Central memory CD4-positive, alpha-beta T cell (primary cell): ENCODE data around the gene CHCT1.
"Not testable (repeated sequence)": the region's sequence is repeated elsewhere in the genome, so short reads cannot be mapped to it uniquely, and the experiment has no call there.

Experiments
- DNase-seq: peaks from one replicate; pipeline ENCODE4 v3.0.0; 2022
- total RNA-seq, 3 experiments: gene quantifications; one replicate each; lab custom pipeline; 2026; lab: John Stamatoyannopoulos, UW

CHCT1 gene
- 0.05 to 0.58 (median 0.07) reads per million in 3 experiments for total RNA-seq

DNA sequence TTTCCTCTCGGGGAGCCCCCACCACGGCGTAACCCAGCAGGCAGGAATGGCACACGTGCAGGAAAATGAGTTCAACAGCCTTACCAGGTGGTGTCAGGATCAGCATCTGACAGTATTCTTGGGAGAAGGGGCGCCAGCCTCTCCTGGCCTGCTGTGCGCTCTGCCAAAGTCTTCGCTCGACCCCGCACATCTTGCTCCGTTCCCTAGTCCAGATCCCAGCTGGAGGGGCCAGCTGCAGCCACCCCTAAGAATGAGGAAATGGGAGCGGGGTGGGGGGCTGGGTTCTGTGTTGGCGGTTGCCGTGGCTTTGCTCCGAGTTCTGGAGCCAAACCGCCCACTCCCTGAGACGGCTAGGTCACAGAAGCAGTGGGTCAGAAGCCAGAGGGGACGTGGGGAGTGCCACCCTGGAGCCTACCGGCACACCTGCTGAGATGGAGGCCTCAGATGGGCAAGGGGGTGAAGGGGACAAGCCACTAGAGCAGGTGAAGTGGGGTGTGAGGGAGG lies at the start of gene CHCT1:
Gene CHCT1 (plus strand): TSS at position 328 of the 504 bp plus-strand sequence. CDS start 104 bp downstream, at position 432.
- no peak for DNase-seq

DNA sequence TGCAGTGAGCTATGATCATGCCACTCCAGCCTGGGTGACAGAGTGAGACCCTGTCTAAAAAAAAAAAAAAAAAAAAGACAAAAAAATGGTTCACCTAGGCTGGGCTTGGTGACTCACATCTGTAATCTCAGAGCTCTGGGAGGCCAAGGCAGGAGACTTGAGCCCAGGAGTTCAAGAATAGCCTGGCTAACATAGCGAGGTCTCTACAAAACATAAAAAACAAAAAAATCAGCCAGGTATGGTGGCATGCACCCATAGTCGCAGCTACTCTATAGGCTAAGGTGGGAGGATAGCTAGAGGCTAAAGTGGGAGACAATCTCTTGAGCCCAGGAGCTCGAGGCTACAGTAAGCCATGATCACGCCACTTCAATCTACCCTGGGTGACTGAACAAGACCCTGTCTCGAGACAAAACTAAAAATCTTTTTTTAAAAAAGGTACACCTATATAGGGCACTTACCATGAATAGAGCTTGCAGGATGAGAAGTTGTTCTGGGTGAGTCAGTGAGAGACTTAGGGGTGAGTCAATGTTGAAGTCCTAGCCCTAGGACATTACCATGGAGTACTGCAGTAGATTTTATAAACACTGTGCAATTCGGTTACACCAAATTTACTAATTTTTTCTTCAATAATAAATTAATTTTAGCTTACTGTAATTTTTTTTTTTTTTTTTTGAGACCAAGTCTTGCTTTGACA lies 49.4 kb upstream of the CHCT1 start:
- DNase-seq, result no peak

DNA sequence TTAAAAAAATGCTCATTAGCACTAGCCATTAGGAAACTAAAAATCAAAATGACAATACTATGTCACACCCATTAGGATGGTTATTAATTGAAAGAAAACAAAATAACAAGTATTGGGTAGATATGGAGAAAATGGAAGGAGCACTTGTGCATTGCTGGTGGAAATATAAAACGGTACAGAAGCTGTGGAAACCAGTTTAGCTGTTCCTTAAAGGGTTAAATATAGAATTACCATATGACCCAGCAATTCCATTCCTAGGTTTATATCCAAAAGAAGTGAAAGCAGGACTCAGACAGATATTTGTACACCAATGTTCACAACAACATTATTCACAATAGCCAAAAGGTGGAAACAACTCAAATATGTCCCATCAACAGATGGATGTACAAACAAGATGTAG lies 44.1 kb upstream of the CHCT1 start:
- not testable (repeated sequence) for DNase-seq

DNA sequence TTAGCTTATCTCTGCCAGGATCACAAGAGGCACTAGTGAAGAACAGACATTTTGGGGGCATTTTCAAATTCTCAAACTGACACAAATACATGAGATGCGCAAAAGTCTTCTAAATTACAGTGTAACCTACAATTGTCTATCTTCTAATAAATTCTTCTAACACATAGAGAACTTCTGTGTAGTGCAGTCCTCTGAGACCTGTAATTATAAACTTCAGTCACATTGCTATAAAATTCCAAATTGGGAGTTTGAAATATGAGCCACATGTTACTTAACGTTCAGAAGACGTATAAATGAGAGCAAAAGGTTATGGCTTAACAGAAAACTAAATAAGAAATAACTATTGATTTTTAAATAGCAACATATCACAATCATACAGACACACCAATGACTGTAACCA lies 42.8 kb upstream of the CHCT1 start:
- DNase-seq, result not testable (repeated sequence)

DNA sequence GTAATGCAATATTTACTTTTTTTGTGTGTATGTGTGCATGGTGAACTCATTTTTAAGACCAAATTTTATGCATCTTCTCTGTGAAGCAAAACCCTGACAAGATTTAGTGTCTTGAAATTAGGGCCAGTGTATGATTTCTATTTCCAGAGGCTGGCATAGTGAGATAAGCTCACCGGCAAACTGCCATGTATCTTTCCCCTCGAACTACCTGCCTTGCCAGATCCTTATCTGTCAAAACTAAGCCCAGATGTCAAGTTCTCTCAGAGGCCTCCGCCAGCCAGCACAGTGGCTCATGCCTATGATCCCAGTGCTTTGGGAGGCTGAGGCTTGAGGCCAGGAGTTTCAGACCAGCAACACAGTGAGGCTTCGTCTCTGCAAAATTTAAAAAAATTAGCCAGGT lies 40.3 kb upstream of the CHCT1 start:
- DNase-seq, result no peak

DNA sequence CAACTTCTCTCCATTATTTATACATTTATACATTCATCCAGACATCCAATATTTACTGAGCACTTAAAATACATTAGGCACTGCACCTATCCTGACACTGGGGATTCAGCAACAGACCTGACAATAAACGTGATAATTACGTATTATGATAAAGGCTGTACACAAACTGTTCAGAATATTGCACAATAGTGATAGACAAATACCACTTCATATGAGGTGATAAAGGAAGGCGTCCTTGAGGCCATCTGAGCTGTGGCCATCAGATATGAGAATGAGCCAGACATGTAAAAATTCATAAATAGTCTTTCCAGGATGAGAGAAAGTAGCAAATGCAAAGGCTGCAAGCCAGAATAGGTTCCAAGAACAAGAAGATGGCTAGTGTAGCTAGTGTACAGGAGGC lies 38.9 kb upstream of the CHCT1 start:
- DNase-seq, result no peak

DNA sequence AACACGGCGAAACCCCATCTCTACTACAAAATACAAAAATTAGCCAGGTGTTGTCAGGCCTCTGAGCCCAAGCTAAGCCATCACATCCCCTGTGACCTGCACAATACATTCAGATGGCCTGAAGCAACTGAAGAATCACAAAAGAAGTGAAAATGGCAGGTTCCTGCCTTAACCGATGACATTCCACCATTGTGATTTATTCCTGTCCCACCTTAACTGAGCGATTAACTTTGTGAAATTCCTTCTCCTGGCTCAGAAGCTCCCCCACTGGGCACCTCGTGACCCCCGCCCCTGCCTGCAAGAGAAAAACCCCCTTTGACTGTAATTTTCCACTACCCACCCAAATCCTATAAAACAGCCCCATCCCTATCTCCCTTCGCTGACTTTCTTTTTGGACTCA lies 37.4 kb upstream of the CHCT1 start:
- not testable (repeated sequence) for DNase-seq

DNA sequence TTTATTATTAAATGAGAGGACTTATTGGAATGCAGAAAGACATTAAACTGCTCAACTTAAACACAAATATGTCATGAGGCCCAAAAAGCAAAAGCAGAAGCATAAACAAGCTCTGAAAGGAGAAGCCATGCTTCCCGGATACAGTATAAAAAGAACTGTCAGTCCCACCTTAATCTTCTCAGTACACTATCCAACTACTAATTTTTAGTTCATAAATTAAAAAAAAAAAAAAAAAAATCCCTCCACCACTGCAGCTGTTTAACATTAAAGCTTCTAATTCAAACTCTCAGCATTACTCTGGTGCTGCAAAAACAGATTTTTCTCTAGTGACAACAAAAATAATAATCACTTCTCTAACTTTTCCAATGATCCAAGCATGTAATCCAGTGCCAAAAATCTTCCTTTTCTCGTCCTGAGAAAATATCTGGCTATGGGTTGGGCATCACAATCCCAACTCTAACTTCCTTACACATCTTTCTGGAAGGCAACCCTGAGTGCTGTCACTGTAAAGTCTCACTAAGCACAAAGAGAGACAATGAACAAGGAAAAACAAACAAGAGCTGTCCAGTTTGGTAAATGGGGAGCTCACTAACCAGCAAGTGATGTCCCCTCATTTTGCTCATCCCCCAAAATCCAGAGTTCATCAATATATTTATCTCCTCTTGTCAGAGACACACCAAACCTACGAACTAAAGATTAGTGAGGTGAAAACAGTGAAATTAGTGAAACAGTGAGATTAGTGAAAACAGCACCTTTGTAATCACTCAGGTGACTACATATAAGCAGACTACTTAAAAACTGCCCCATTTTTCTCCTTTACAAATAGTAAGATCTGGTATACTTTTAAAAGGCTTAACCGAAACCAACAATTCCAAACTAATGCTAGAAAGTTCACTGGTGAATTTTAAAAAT lies 35.9 kb upstream of the CHCT1 start:
- DNase-seq, result no peak

DNA sequence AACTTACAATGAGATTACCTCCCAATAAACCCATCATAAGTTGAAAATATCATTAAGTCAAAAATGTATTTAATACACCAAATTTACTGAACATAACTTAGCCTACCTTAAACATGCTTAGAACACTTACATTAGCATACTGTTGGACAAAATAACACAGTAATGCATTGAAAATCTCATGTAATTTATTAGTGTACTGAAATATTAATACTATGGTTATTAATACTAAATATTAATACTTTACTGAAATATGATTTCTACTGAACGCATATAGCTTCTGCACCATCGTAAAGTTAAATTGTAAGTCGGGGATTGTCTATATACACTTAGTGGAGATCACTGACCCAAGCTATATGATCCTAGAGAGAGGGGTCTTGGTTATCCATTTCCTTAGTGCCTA lies 34.6 kb upstream of the CHCT1 start:
- no peak for DNase-seq

DNA sequence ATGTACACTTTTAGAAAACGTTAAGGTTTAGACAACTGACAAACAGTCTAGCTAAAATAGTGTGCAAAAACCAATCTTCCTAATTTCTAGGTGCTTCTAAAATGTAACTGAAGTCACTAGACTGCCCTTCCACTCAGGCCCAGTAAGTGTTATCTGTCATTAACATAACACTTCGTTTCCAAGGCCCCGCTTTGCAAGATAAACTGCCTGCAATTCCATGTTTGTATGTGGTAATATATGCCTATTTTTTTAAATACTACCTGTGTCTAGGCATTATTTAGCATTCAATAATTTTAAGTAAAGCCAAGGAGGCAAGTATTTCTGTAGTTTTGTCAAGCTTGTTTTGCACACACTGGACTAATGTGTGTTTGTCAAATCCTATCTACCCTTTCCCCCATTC lies 33.5 kb upstream of the CHCT1 start:
- no peak for DNase-seq

DNA sequence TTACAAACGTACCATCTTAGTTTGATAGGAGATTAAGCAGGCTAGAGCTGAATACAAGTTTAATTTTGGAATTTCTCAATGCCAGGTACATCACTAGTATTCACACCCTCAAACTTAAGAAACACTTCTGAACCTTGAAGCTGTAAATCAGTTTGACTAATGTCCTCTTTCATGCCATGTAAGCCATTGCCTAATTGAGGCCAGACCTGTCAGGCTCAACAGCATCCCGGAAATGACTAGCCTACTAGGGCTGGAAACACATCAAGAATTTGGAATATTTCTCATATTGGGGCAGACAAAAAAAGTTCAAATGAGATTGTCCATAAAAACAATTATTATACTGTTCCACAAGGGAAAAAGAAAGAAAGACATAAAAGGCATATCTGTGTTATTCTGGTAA lies 32.1 kb upstream of the CHCT1 start:
- no peak for DNase-seq

DNA sequence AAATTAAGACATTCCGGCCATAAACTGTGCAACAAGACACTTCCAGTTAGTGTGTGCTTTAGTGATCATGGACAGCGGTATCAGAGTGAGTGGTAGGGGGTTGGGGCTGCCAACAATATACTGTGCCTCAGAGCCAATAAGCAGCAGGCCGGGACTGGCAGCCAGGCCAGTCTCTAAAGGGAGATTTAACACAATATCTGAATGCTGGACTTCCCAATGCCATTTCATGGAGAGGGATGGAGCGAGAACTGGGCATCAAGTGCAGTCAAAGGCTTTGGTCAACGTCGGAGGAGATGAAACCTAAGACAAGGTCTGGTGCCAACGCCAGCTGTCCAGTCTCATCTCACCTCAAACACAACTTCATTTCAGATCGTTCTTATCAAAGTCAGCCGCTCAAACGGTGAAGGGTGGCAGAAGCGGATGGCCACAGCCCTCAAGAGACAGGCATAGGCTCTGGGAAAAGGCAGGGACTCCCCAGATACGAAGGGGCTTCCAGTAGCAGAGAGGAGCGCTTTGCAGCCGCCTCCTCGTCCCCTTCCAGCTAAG lies 31.3 kb upstream of the CHCT1 start:
- DNase-seq, result peak; percentile 12

DNA sequence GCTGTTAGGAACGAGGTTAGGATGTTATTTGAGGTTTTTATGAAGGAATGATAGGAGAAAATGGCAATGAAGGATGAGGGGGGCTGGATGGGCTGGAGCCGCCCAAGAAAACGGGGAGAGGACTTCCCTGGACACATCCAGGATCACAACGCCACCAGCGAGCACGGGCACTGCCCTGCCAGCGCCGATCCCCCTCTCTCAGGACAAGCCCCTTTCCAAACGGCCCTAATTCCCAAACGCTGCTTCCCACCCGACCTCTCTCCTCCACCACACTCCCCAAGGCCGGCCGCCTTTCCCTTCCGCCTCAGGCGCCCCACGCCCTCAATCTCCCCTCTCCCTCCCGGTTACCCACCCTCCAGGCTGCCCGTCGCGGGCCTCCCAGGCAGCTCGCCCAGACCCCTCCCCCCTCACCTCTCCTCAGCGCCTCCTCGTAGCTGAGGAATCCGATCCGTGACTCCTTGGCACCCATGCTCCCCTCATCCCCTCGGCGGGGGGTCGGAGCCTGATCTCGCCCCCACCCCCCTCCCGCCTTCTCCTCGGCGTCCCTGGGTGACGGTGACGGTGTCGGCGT lies 30.7 kb upstream of the CHCT1 start:
- DNase-seq, result no peak

DNA sequence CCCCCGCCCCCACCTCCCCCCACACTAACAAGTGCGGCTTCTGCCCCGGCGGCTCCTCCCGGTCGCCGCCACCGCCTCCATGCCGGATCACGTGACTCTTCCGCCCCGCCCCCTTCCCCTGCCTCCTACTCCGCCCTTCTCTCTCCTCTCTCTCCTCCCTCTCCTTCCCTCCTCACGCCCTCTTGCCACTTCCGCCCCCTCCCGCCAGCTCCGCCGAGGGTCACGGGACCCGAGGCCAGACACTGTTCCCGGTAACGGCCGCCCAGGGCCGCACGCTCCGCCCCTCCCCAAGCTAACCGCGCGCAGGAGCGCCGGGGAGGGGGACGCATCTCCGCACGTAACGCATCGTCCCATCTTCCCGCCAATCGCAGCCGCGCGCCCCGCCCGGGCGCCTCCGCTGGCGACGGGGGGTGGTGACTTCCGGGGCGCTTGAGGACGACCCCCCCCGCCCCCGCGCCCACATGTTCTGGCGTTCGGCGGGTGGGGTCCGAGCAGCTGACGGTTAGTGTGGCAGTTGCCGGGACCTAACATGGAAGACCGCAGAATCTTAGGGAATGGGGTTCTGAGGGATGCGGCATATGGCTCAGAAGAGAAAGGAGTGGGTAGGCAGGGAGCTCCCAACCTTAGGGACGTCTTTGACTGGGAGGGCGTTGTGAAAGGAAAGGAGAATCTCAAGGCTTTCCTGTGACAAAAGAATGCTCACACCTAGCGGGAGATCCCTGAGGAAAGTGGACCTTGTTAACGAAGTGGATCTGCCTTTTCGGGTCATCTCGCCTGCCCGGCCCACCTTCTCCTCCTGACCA lies 30.0 kb upstream of the CHCT1 start, which contains the start of gene USP32:
Gene USP32 (minus strand): TSS at position 92 of the 803 bp plus-strand sequence. CDS start 194 bp downstream, outside the sequence.
- DNase-seq, result peak; percentile 97

DNA sequence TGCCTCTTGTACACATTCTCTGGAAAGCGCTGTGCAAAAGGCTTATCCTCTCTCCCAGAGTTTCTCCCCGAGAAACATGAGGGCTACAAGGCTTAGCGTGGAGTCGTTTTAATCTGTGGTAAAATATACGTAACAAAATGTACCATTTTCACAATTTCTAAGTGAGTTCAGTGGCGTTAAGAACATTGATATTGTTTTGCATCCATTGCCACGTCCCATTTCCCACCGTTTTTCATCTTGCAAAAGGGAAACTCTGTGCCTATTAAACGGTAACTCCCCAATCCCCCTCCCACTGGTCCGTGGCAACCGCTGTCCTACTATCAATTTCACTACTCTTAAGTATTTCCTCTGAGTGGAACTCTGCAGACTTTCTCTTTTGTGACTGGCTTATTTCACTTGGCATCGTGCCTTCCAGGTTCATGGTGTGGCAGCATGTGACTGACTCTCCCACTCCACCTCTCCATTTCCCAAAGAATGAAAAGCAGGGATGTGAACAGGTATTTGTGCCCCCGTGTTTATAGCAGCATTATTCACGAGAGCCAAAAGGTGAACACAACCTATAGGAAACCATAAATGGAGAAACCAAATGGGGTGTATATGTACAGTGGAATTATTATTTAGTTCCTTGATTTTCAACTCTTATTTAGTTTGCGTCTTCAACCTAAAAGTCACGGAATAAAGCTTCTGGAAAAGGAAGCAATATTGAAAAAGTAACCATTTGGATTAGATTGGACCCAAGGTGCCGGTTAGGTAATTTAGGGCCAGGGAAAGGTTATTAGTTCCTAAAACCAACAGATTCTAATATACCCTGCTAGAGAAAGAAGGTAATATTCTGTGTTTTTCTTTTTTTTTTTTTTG lies 29.2 kb upstream of the CHCT1 start:
- peak; percentile 22 for DNase-seq

DNA sequence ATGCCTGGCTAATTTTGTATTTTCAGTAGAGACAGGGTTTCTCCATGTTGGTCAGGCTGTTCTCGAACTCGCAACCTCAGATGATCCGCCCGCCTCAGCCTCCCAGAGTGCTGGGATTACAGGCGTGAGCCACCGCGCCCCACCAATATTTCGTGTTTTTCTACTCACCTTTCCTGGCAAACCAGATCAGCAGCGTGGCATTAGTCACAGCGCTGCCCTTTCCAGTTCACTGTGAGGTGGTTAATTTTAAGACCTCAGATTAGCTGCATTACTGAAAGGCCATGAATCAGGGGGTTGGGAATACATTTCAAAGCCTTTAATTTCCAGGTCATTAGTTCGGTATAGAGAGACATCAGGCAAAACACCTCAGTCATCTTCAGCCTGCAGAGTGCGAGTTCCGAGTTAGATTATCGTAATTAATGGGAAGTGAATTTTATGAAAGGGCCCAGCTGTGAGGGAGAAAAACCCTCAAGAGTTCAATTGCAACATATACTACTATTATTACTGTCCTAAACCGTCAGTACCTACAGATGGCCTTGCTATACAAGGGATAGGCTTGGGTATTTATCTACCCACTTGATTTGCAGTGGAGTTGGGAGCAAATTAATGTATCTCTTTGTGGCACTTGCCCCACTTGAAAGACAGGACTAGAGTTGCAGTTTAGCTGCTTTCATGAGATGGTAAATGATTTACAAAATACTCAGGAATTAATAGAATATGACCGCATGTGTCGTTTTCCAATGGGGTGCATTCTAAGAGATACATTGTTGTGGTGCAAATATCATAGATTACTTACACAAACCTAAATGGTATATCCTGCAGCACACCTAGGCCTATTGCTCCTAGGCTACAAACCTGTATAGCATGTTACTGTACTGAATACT lies 28.2 kb upstream of the CHCT1 start:
- DNase-seq, result no peak

DNA sequence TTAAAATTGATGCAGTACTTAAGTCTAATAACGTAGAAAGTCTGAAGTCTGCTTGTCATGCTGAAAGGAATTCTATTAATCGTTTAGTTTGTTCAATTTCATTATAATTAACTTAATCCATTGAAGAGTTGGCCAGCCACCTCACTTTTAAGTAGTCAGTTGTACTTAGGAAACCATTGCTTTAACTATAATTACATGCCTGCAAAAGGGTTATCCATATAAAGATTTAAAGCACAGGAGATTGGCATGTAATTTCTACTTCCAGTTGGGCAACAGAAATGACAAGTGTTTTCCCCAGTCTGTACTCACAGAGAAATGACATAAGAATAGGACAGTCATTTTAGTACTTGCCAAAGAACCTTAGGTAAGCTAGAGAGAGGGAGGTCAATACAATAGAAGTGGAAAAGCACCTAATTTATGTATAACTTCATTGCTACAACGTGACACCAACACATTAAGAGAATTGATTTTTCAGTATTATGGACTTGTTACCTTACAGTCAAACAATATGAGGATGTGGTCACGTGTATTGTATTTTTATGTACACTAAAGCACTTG lies 26.7 kb upstream of the CHCT1 start:
- no peak for DNase-seq

DNA sequence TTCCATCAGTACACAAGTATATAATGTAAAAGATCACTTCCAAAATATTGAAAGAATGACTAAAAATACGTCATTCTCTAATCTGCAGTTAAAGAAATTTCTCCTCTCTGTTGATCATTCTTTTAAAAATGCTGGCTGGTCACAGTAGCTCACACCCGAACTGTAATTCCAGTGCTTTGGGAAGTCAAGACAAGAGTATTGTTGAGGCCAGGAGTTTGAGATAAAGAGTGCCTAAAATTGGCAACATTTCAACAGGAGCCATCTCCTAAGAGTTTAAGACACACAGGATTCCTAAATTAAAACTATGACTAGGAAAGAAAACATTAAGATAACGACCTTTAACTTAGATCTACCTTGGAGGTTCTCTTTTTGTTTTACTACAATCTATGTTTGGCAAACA lies 25.9 kb upstream of the CHCT1 start:
- no peak for DNase-seq

DNA sequence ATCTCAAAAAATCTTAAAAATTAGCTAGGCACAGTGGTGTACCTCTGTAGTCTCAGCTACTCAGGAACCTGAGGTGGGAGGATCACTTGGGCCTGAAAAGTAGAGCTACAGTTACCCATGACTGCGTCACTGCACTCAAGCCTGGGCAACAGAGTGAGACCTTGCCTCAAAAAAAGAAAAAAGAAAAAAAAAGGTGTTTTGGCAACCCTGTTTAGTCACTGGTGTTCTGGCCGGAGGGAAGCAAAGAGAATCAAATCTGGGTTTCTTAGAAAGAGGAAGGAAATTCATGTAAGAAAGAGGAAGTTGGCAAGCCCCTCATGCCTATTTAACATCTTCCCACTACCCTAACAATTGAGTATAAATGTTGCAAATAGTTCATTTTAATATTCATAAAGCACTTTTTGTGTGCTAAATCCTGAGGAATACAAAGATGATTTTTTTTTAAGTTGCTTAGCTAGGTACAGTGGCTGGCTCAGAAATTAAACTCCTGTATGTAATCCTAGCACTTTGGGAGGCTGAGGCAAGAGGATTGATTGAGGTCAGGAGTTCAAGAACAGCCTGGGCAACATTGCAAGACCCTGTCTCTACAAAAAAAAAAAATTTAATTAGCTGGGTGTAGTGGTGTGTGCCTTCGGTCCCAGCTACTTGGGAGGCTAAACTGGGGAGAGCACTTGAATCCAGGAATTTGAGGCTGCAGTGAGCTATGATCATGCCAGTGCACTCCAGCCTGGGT lies 23.9 kb upstream of the CHCT1 start:
- no peak for DNase-seq
